Left renal cortex interstitium (tissue), 4 donors: Measurements from ENCODE around the gene CD46. TPM values are rescaled to one million over a fixed set of nuclear protein-coding genes. Genes with fewer than 3 reads are reported as not detected.
"Not testable (repeated sequence)": the region's sequence is repeated elsewhere in the genome, so short reads cannot be mapped to it uniquely, and the experiment has no call there.

Experiments
- DNase-seq, 4 donors: peaks; one replicate each; pipeline ENCODE4 v3.0.0-alpha.2; 2013; ENCODE audit warnings: low read depth in 4 of 4, low spot score in 2 of 4, missing footprints in 1 of 4
- polyA plus RNA-seq, 4 donors: library from polyadenylated mRNA; unstranded; fragments of 120-200 nt; gene quantifications; one replicate each; pipeline ENCODE4 v1.2.1, GENCODE V29; 2013; ENCODE audit not compliant: insufficient read length in 4 of 4

The CD46 gene
- polyA plus RNA-seq = 100 to 1,000 TPM; 285 to 383 (median 318) TPM

GRCh38 chr1:207751790-207752455, at the start of gene CD46:
CD46 (plus strand) TSS chr1:207752054; CDS start chr1:207752213, 159 bp downstream.
- DNase-seq = peak; percentile 86 to 94 (median 92)

- no peak for DNase-seq
Measured at GRCh38 chr1:207702317-207702716, 49.5 kb upstream of the CD46 start.

GRCh38 chr1:207703712-207704111, 48.1 kb upstream of the CD46 start:
- no peak for DNase-seq

- not testable (repeated sequence) for DNase-seq
Measured at GRCh38 chr1:207708004-207708403, 43.9 kb upstream of the CD46 start.

- DNase-seq = no peak
Measured at GRCh38 chr1:207711285-207711684, 40.6 kb upstream of the CD46 start.

- DNase-seq = not testable (repeated sequence)
Measured at GRCh38 chr1:207712701-207713100, 39.2 kb upstream of the CD46 start.

GRCh38 chr1:207713529-207713928, 38.3 kb upstream of the CD46 start:
- DNase-seq = no peak

- DNase-seq = no peak
Measured at GRCh38 chr1:207719234-207719633, 32.6 kb upstream of the CD46 start.

GRCh38 chr1:207728200-207728858, 23.5 kb upstream of the CD46 start:
- not testable (repeated sequence) for DNase-seq

- peak in 1 of 4 donors; percentile 18 for DNase-seq
Measured at GRCh38 chr1:207737503-207738157, 14.2 kb upstream of the CD46 start.

- peak in 1 of 4 donors; percentile 28 for DNase-seq
Measured at GRCh38 chr1:207738158-207738659, 13.6 kb upstream of the CD46 start.

GRCh38 chr1:207740207-207740606, 11.6 kb upstream of the CD46 start:
- no peak for DNase-seq

- no peak for DNase-seq
Measured at GRCh38 chr1:207742850-207743555, 8.9 kb upstream of the CD46 start.

GRCh38 chr1:207744000-207744534, 7.8 kb upstream of the CD46 start:
- no peak for DNase-seq

GRCh38 chr1:207745285-207745684, 6.6 kb upstream of the CD46 start:
- no peak for DNase-seq

GRCh38 chr1:207745839-207746767, 5.8 kb upstream of the CD46 start:
- no peak for DNase-seq

GRCh38 chr1:207747627-207748492, 4.0 kb upstream of the CD46 start:
- DNase-seq = no peak

GRCh38 chr1:207748737-207749528, 2.9 kb upstream of the CD46 start:
- no peak for DNase-seq
